B cell (primary cell): ENCODE measurements around the gene TNFRSF9. TPM values are rescaled to one million over a fixed set of nuclear protein-coding genes. Genes with fewer than 3 reads are reported as not detected.

Source experiments
- ATAC-seq: fragments of 200-7000 bp; cut with Tn5 transposase; one replicate; pipeline ENCODE4 v1.10.0; 2021; ENCODE audit warnings: low read depth, mild to moderate bottlenecking, moderate number of reproducible peaks, moderate library complexity
- CTCF ChIA-PET: fragments of 350-600 bp; sonication (Branson Sonifier 250); formaldehyde crosslinking; loops from one replicate; lab custom pipeline; 2021; ENCODE audit warnings: antibody characterized with exemption, inconsistent platforms; lab: Charles Lee
- POLR2A ChIA-PET: fragments of 350-600 bp; sonication (Branson Sonifier 250); formaldehyde crosslinking; loops from one replicate; lab custom pipeline; 2021; ENCODE audit warnings: antibody characterized with exemption; lab: Charles Lee
- DNase-seq: peaks from one replicate; pipeline ENCODE4 v3.0.0; 2013
- H2AFZ ChIP-seq: 2 replicates; pipeline ENCODE4 v1.6.1; 2012; ENCODE audit warnings: mild to moderate bottlenecking, low read depth, low read length; ENCODE audit not compliant: insufficient read depth, poor library complexity, severe bottlenecking
- H3K27ac ChIP-seq, 2 donors: 1 replicate in 1 of 2; 2 replicates in 1 of 2; pipeline ENCODE4 v1.5.1; 2012 to 2013; ENCODE audit warnings: low read length in 2 of 2, mild to moderate bottlenecking in 2 of 2, moderate library complexity in 1 of 2
- H3K27me3 ChIP-seq, 4 experiments: fragments of 200-600 bp in 1 of 4; sonication (generic) in 1 of 4; replicated peaks in 1 of 4; 1 replicate in 2 of 4; 2 replicates in 2 of 4; pipeline versions ENCODE4 v1.6.1 to v1.7.0; 2013 to 2016; ENCODE audit warnings: low read length in 3 of 4, mild to moderate bottlenecking in 2 of 4, mixed read lengths in 1 of 4, moderate library complexity in 1 of 4; ENCODE audit not compliant: insufficient read depth in 4 of 4, control insufficient read depth in 3 of 4; ENCODE audit errors: control extremely low read depth in 1 of 4
- H3K36me3 ChIP-seq, 2 experiments: replicated peaks in 1 of 2; 1 replicate in 1 of 2; 2 replicates in 1 of 2; pipeline versions ENCODE4 v1.6.1 to v1.7.1; 2013; ENCODE audit warnings: low read length in 1 of 2; ENCODE audit not compliant: insufficient read depth in 2 of 2, control insufficient read depth in 1 of 2; ENCODE audit errors: control extremely low read depth in 1 of 2, extremely low read depth in 1 of 2
- H3K4me1 ChIP-seq, 2 donors: fragments of 200-600 bp in 1 of 2; sonication (generic) in 1 of 2; 1 replicate in 1 of 2; 2 replicates in 1 of 2; pipeline versions ENCODE4 v1.5.1 to v1.6.1; 2013 to 2017; ENCODE audit warnings: low read length in 2 of 2; ENCODE audit not compliant: control insufficient read depth in 2 of 2, insufficient read depth in 2 of 2
- H3K4me2 ChIP-seq: replicated peaks from 2 replicates; pipeline ENCODE3; 2012; ENCODE audit warnings: mild to moderate bottlenecking, low read depth, low read length; ENCODE audit not compliant: poor library complexity, severe bottlenecking
- H3K4me3 ChIP-seq, 5 experiments: fragments of 200-600 bp in 1 of 5; sonication (generic) in 1 of 5; 1 replicate in 3 of 5; 2 replicates in 2 of 5; pipeline versions ENCODE4 v1.5.1 to v1.7.0; 2011 to 2016; ENCODE audit warnings: low read length in 4 of 5, mild to moderate bottlenecking in 4 of 5, low read depth in 2 of 5, control low read depth in 1 of 5, moderate library complexity in 1 of 5; ENCODE audit not compliant: insufficient read depth in 1 of 5; ENCODE audit errors: control extremely low read depth in 1 of 5, extremely low read depth in 1 of 5
- H3K79me2 ChIP-seq: fragments of 200-600 bp; sonication (generic); one replicate; pipeline ENCODE4 v1.6.0; 2016; ENCODE audit warnings: low read length; ENCODE audit not compliant: control insufficient read depth, insufficient read depth
- H3K9ac ChIP-seq: fragments of 200-600 bp; sonication (generic); 2 replicates; pipeline ENCODE4 v1.6.1; 2017; ENCODE audit warnings: mild to moderate bottlenecking, low read length, moderate library complexity
- H3K9me3 ChIP-seq, 3 donors: one replicate each; pipeline versions ENCODE4 v1.6.1 to v1.7.1; 2013; ENCODE audit warnings: low read length in 2 of 3; ENCODE audit not compliant: control insufficient read depth in 2 of 3, insufficient read depth in 1 of 3; ENCODE audit errors: control extremely low read depth in 1 of 3
- H4K20me1 ChIP-seq: 2 replicates; pipeline ENCODE4 v1.6.0; 2012; ENCODE audit warnings: mild to moderate bottlenecking, low read length; ENCODE audit not compliant: insufficient read depth, control insufficient read depth, poor library complexity, severe bottlenecking
- H3K27ac Mint-ChIP-seq: one replicate; pipeline ENCODE4 v1.8.0; 2021; ENCODE audit warnings: mixed read lengths
- H3K27me3 Mint-ChIP-seq: one replicate; pipeline ENCODE4 v1.8.0; 2021; ENCODE audit warnings: mixed read lengths
- H3K4me1 Mint-ChIP-seq: one replicate; pipeline ENCODE4 v1.8.0; 2021; ENCODE audit warnings: mixed read lengths
- H3K4me3 Mint-ChIP-seq: one replicate; pipeline ENCODE4 v1.8.0; 2021; ENCODE audit warnings: mixed read lengths
- H3K9me3 Mint-ChIP-seq: one replicate; pipeline ENCODE4 v1.8.0; 2022; ENCODE audit warnings: mixed read lengths; ENCODE audit not compliant: insufficient read depth
- CTCF ChIP-seq: fragments of 200-600 bp; IDR thresholded peaks from one replicate; pipeline ENCODE4 v1.8.0; 2022; ENCODE audit warnings: antibody characterized with exemption, mild to moderate bottlenecking
- EZH2 ChIP-seq: IDR thresholded peaks from 2 replicates; pipeline ENCODE4 v1.6.1; 2012; ENCODE audit warnings: borderline replicate concordance, low read depth, mild to moderate bottlenecking, moderate library complexity, low read length; ENCODE audit not compliant: insufficient read depth, poor library complexity, severe bottlenecking
- WGBS: methylation state at CpG from one replicate; pipeline ENCODE4 v1.1.5; 2013; ENCODE audit warnings: missing lambda C conversion rate; ENCODE audit not compliant: insufficient coverage; 5-methylcytosine and 5-hydroxymethylcytosine counted together
- intact Hi-C: fragments of 100-400 bp; cut with micrococcal nuclease; formaldehyde crosslinking; loops from one replicate; pipeline ENCODE4 v1.10.0; 2022
- polyA plus RNA-seq: library from polyadenylated mRNA; depleted of rRNA; stranded (reverse); fragments of >200 nt; gene quantifications from 2 replicates; pipeline ENCODE4 v1.2.3, GENCODE V29; 2012
- total RNA-seq, 2 donors: library from RNA; stranded (reverse); fragments of 120-200 nt in 1 of 2; gene quantifications; 1 replicate in 1 of 2; 2 replicates in 1 of 2; pipeline versions ENCODE4 v1.2.3 to v1.2.4, GENCODE V29; 2013 to 2022

Gene TNFRSF9
- total and polyA plus RNA-seq, 2 donors (not counting 1 experiment from before 2014, with no cell fraction given), result 0.01 to 0.44 TPM

- H3K27me3 ChIP-seq, result peaks cover 0 to 11% (median 2%) of the 10 kb centered on the region in 4 experiments
- H3K36me3 ChIP-seq, result no peaks in the 10 kb centered on the region
- H3K4me1 Mint-ChIP-seq, result peaks cover 12% of the 10 kb centered on the region
- H3K4me1 ChIP-seq, result no peaks in the 10 kb centered on the region
- no peak overlapping the region for H3K4me3 Mint-ChIP-seq
- no peaks in the 10 kb centered on the region for H3K9me3 ChIP-seq
- TF ChIP-seq EZH2, result no peak
- TF ChIP-seq CTCF, result no peak
- WGBS, result 100% methylated on average over 2 of the region's 2 CpGs
- no peak overlapping the region for H3K9ac ChIP-seq
- intact Hi-C loops, result no loop called here
- no peak overlapping the region for H3K27ac Mint-ChIP-seq
- no peak overlapping the region for H3K27ac ChIP-seq
- no peak for ATAC-seq
- H3K79me2 ChIP-seq, result no peaks in the 10 kb centered on the region
- DNase-seq, result no peak
- no peaks in the 10 kb centered on the region for H3K9me3 Mint-ChIP-seq
- H3K27me3 Mint-ChIP-seq, result peaks cover 11% of the 10 kb centered on the region
- POLR2A ChIA-PET, result no interaction called here
- no peak overlapping the region for H3K4me2 ChIP-seq
- no peak overlapping the region for H3K4me3 ChIP-seq
- no peak overlapping the region for H2AFZ ChIP-seq
- CTCF ChIA-PET, result interaction anchor here (1.1 to 1.7 kb wide), 2 partner anchors 13 to 15 kb away, joined by 4 read pairs; no protein-coding TSS in a partner anchor
- H4K20me1 ChIP-seq, result no peaks in the 10 kb centered on the region
Observed at GRCh38 chr1:7916501-7916830, 24.2 kb downstream of the TNFRSF9 start.

GRCh38 chr1:7915826-7916500, 24.7 kb downstream of the TNFRSF9 start:
- no peak overlapping the region for H3K27ac Mint-ChIP-seq
- Histone ChIP-seq H3K4me2 (no peak overlapping the region), H3K4me3 (no peak overlapping the region), H3K27me3 (peaks cover 0 to 11% (median 2%) of the 10 kb centered on the region in 4 experiments), H3K9me3 (no peaks in the 10 kb centered on the region), H3K4me1 (no peaks in the 10 kb centered on the region), H4K20me1 (no peaks in the 10 kb centered on the region), H3K79me2 (no peaks in the 10 kb centered on the region), H2AFZ (no peak overlapping the region), H3K36me3 (no peaks in the 10 kb centered on the region), H3K27ac (no peak overlapping the region), H3K9ac (no peak overlapping the region)
- DNase-seq (no peak), ATAC-seq (no peak)
- no peak for TF ChIP-seq EZH2
- TF ChIP-seq CTCF, result no peak
- WGBS, result 60% methylated on average over 1 of the region's 5 CpGs
- POLR2A ChIA-PET, result no interaction called here
- peaks cover 12% of the 10 kb centered on the region for H3K4me1 Mint-ChIP-seq
- CTCF ChIA-PET, result interaction anchor here (1.1 to 1.7 kb wide), 2 partner anchors 12 to 15 kb away, joined by 4 read pairs; no protein-coding TSS in a partner anchor
- no peak overlapping the region for H3K4me3 Mint-ChIP-seq
- no peaks in the 10 kb centered on the region for H3K9me3 Mint-ChIP-seq
- peaks cover 11% of the 10 kb centered on the region for H3K27me3 Mint-ChIP-seq
- intact Hi-C loops, result no loop called here
